Middle frontal gyrus (tissue), 1 donor: Measurements from ENCODE around the gene CIAO2A.

Experiments
- DNase-seq: peaks from one replicate; pipeline ENCODE4 v3.0.0-alpha.2; 2015; ENCODE audit warnings: low spot score; ENCODE audit errors: extremely low spot score

Gene CIAO2A

GRCh38 chr15:64044300-64045100 is 49.1 kb downstream of the CIAO2A start:
- DNase-seq: no peak

DNA sequence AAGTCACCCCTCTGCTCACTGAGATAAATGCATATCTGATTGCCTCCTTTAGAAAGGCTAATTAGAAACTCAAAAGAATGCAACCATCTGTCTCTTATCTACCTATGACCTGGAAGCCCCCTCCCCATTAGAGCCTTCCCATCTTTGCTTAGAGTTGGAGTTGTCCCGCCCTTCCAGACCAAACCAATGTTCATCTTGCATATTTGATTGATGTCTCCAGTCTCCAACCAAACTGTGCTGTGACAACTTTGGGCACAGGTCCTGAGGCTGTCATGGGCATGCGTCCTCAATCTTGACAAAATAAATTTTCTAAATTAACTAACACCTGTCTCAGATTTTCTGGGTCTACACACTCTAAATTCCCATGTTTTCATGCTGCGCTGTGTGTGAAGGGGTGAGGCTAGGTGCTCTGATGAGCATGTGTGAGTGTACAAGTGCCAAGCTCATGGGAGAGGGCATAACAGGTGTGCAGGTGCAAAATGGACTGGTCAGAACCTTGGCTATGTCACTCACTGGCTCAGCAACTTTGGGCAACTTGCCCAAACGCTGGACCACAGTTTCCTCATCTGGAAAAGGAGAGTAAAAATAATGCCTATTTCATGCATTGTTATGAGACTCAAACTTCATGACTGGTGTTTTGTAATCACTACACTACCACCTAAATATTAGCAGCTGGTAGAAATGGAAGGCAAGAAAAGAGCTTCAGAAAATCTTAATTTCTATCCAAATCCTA is 54.6 kb downstream of the CIAO2A start:
- no peak for DNase-seq

DNA sequence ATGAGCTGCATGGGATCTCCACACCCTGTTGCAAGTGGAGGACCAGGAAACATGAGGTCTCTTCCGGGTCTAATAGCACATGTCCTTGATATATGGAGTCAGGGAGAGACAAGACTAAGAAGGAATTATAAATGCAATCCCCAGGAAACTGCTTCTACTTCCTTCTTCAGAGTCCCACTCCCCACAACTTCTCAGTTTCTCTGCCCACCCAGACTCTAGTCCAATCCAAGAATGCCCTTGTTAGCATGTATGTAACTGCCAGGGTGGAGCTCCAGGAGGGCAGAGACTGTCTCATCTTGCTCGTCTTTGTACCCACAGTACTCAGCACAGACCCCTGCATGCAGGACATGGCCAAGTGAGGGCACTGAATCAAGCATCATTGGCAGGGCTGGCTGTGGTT is 55.7 kb downstream of the CIAO2A start:
- no peak for DNase-seq

DNA sequence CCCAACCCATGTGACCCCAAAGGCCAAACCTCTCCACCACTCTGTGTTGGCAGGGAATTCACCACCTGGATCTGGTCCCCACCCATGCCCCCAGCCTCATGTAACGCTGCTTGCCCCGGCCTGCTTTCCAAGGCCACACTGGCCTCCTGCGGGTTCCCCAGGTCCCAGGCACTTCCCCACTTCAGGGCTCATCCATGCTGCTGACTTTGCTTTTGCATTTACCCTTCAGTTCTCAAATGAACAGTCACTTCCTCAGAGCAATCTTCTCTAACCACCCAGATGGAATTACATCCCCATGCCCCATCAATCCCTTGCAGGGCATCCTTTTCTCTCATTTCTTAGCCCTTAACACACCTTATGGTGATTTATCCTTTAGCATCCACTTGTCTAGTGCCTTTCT is 56.5 kb downstream of the CIAO2A start:
- no peak for DNase-seq

GRCh38 chr15:64035525-64035924 is 58.1 kb downstream of the CIAO2A start:
- no peak for DNase-seq

- DNase-seq: no peak
These were observed 59.1 kb downstream of the CIAO2A start for GRCh38 chr15:64034519-64034918.

- DNase-seq: no peak
These were observed 61.3 kb downstream of the CIAO2A start for GRCh38 chr15:64032329-64032728.

- no peak for DNase-seq
These were observed 63.5 kb downstream of the CIAO2A start for GRCh38 chr15:64030123-64030522.

DNA sequence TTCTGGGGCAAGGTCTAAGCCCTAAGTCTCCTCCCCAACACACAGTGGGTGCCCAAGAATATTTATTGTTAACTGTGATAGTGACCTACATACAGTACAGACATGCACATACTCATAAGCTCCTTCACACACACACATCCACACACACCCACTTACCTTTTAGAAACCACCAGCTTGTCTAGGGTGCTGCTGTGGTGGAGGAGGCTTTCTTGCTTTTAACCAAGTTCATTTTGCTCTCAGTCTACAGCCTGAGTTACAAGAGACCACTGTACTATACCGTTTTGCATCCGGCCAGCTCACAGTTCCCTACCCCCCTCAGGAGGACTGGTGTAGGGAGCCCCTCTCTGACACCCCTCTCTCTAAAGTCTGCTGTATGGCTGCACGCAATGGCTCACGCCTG is 64.0 kb downstream of the CIAO2A start:
- DNase-seq: no peak

GRCh38 chr15:64029110-64029509 is 64.5 kb downstream of the CIAO2A start:
- peak; percentile 68 for DNase-seq

DNA sequence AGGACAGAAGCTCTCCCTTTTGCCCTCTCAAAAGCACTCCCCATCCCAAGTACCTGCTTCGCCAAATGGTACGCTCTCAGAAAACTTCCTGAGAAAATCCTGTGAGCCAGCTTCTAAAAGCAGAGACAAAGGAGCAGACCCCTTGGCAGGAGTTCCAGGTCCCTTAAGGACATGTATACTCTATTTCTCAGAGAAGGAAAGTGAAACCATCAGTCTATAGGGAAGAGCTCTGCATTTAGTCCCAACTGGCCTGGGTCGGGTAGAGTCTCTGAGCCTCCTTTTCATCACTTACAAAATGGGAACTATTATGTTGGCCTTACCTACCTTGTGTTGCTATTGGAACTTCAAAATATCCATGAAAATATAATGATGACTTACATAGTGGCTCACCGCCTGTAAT is 67.0 kb downstream of the CIAO2A start:
- no peak for DNase-seq

DNA sequence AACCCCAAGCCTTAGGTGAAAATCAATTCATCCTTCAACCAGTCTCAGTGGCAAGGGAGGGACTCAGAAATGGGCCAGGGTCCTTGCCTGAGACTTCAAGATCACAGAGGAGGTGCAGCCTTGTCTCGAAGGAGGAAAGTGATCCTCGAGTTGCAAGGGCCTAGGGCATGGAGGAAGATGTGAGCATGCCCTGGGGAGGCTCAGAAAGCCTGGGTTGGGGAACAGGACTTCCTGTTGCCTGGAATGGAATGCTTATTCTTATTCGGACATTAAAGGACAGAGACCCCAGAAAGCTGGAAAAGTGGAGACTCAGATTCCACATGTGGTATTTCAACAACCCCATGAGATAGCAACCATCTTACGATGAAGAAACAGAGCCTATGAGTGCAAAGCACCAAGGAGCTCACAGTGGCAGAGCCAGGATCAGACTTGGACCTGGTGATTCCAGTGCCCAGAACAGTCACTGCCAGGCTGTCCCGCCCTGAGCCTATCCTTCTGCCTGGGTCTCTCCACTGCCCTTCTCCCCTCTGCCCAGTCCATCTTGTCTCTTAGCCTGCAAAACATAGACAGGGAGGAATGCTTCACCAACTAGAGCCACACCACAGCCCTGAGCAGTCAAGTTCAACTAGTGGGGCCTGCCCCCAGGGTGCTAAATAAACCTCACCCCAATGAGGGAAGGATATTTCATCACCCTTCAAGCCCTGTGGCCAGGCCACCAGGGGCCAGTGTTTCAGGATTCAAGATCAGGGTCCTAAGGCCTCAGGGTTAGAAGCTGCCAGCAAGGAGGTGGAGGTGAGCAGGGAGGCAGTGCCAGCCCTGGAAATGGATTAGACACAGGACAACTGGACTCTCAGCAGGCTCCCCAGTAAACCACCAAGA is 69.2 kb downstream of the CIAO2A start:
- no peak for DNase-seq

- no peak for DNase-seq
These were observed 70.4 kb downstream of the CIAO2A start for GRCh38 chr15:64023220-64023619.

- no peak for DNase-seq
These were observed 71.1 kb downstream of the CIAO2A start for GRCh38 chr15:64022571-64022970.
